ENCODE data around the gene ELL. TPM values are rescaled to one million over a fixed set of nuclear protein-coding genes. Genes with fewer than 3 reads are reported as not detected.

Gene ELL
- polyA plus RNA-seq, 4 donors: 8.3 to 13.8 (median 12.3) TPM

GRCh38 chr19:18425515-18426415 lies 96.1 kb downstream of the ELL start:
- no peak for DNase-seq (ENCODE audit: low read depth in 4 of 4, low spot score in 2 of 4)

- no peak for DNase-seq (ENCODE audit: low read depth in 4 of 4, low spot score in 2 of 4)
Measured at GRCh38 chr19:18424890-18425514, 96.9 kb downstream of the ELL start.

- DNase-seq (ENCODE audit: low read depth in 4 of 4, low spot score in 2 of 4): no peak
Measured at GRCh38 chr19:18424122-18424889, 97.6 kb downstream of the ELL start.

GRCh38 chr19:18423258-18424020 lies 98.4 kb downstream of the ELL start:
- no peak for DNase-seq (ENCODE audit: low read depth in 4 of 4, low spot score in 2 of 4)

- no peak for DNase-seq (ENCODE audit: low read depth in 4 of 4, low spot score in 2 of 4)
Measured at GRCh38 chr19:18422530-18423191, 99.2 kb downstream of the ELL start.

- no peak for DNase-seq (ENCODE audit: low read depth in 4 of 4, low spot score in 2 of 4)
Measured at GRCh38 chr19:18421371-18421959, 100.4 kb downstream of the ELL start.

- no peak for DNase-seq (ENCODE audit: low read depth in 4 of 4, low spot score in 2 of 4)
Measured at GRCh38 chr19:18420930-18421329, 100.9 kb downstream of the ELL start.

- no peak for DNase-seq (ENCODE audit: low read depth in 4 of 4, low spot score in 2 of 4)
Measured at GRCh38 chr19:18419699-18420460, 102.0 kb downstream of the ELL start.

GRCh38 chr19:18419195-18419698 lies 102.6 kb downstream of the ELL start, which contains the start of gene SSBP4:
SSBP4 (plus strand) TSS chr19:18419398; CDS start chr19:18419649, 251 bp downstream.
- no peak for DNase-seq (ENCODE audit: low read depth in 4 of 4, low spot score in 2 of 4)

GRCh38 chr19:18418483-18419194 lies 103.2 kb downstream of the ELL start:
- DNase-seq (ENCODE audit: low read depth in 4 of 4, low spot score in 2 of 4): no peak

GRCh38 chr19:18418029-18418482 lies 103.8 kb downstream of the ELL start:
- DNase-seq (ENCODE audit: low read depth in 4 of 4, low spot score in 2 of 4): no peak

- DNase-seq (ENCODE audit: low read depth in 4 of 4, low spot score in 2 of 4): peak in 1 of 4 donors; percentile 72
Measured at GRCh38 chr19:18417250-18418028, 104.4 kb downstream of the ELL start.

- peak in 2 of 4 donors; percentile 85 to 89 for DNase-seq (ENCODE audit: low read depth in 4 of 4, low spot score in 2 of 4)
Measured at GRCh38 chr19:18416778-18417249, 105.1 kb downstream of the ELL start.

- peak in 3 of 4 donors; percentile 75 to 88 (median 82) for DNase-seq (ENCODE audit: low read depth in 4 of 4, low spot score in 2 of 4)
Measured at GRCh38 chr19:18415178-18415867, 106.5 kb downstream of the ELL start.

GRCh38 chr19:18414504-18415177 lies 107.2 kb downstream of the ELL start:
- no peak for DNase-seq (ENCODE audit: low read depth in 4 of 4, low spot score in 2 of 4)
